DMS79 treated with DMSO at 0.1 percent for 48 hours (cell line): ENCODE measurements around the gene PPFIBP1.

Source experiments
- DNase-seq: peaks from one replicate; lab custom pipeline; 2025; lab: John Stamatoyannopoulos, UW

Gene PPFIBP1

DNA sequence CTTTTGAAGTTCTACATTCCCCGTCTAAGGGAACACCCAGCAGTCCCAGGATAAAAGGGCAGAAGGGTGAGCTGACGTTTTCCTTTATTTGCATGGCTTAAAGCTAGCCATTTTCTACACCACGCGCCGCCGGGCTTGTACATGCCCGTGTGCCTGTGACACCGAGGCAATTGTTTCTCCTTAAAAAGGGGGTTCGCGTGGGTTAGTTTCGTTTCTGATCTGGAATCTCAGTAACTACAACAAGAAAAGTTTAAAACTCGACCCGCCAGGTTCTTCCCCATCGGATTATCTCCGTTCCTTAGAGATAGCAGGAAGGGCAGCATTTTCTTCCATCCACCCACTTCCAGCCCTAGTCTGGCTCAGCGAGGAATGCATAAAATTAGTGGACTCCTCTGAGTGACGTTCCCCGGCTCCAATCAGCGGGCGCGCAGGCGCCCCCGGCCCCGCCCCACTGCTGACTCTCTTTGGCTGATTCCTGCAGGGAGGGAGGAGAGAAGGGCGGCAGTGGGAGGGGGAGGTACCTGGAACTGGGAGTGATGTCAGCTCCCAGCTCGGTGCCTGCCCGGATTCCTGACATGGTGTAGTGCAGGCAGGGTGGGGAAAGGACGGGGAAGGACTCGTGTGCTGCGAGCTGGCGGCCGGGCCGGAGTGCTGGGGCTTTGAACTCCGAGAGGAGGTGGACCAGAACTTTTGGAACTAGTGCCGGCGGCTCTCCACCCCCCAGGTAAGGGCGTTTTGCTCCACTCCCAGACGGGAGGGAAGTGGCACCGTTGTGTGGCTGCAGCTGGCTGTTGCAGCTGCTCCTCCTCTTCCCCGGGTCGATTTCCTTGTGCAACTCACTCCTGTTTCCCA, at the start of gene PPFIBP1:
Gene PPFIBP1, plus strand, starts transcription at position 565 of the 852 bp plus-strand sequence. CDS start 109,191 bp downstream, outside the sequence.
- peak; percentile 91 for DNase-seq

DNA sequence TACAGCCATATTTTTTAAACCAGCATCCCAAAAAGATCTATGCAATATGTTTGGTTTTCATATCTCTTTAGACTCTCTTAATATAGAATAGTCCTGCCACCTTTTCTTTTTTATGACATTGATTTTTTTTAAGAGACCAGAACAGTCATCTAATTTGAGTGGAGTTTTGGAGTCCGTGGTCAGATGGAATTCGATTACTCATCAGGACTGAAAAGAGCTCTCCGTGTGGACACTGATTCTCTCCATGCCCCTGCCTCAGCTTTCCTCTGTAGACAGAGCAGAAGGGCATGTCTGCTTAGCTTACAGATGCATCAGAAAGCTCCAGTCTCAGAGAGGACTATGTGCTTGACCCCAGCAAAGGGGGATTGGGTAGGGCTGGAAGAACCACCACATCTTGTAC, 49.7 kb upstream of the PPFIBP1 start:
- no peak for DNase-seq

- no peak for DNase-seq
Measured at GRCh38 chr12:27477049-27477448, 47.0 kb upstream of the PPFIBP1 start.

DNA sequence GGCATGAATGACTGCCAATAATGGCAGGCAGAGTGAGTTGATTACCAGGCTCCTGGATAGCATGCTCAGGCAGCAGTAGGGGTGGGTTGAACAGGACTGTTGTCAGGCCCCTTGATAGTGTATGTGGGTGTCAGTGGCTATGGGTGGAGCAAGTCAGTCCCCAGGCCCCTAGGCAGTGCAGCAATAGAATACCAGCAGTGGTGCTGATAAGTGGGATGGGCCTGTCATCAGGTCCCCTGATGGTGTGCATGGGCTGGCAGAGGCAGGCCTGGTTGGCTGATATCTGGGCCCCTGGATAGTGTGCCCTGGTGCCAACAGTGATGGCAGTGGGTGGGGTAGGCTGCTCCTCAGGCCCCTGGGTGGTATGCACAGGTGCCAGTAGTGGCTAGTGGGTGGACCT, 45.1 kb upstream of the PPFIBP1 start:
- DNase-seq = no peak

DNA sequence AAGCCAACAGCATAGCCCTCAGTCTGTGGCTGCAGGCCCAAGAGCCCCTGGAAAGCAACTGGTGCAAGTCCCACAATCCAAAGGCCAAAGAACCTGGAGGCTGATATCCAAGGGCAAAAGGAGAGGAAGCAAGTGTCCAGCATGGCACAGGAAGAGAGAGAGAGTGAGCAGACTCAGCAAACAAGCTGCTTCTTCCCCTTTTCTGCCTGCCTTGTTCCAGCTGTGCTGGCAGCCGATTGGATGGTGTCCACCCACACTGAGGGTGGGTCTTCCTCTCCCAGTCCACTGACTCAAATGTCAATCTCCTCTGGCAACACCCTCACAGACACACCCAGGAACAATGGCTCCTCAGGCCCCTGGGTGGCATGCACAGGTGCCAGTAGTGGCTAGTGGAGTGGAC, 44.0 kb upstream of the PPFIBP1 start:
- DNase-seq = no peak

DNA sequence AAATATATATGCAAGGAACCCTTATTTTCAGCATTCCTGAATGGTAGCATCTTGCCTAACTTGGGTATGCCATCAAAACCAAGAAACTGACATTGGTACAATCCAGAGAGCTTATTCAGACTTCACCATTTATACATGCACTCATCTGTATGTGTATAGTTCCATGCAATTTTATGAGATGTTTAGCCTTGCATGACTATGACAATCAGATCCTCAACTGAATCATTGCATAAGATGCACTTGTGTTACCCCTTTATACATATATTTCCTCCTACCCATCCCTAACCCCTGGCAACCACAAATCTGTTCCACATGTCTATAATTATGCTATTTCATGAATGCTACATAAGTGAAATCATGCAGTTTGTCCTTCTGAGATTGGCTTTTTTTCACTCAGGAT, 37.0 kb upstream of the PPFIBP1 start:
- DNase-seq = no peak

- no peak for DNase-seq
Measured at GRCh38 chr12:27488479-27488878, 35.5 kb upstream of the PPFIBP1 start.

GRCh38 chr12:27491226-27491625, 32.8 kb upstream of the PPFIBP1 start:
- no peak for DNase-seq

GRCh38 chr12:27493260-27493940, 30.6 kb upstream of the PPFIBP1 start:
- no peak for DNase-seq

DNA sequence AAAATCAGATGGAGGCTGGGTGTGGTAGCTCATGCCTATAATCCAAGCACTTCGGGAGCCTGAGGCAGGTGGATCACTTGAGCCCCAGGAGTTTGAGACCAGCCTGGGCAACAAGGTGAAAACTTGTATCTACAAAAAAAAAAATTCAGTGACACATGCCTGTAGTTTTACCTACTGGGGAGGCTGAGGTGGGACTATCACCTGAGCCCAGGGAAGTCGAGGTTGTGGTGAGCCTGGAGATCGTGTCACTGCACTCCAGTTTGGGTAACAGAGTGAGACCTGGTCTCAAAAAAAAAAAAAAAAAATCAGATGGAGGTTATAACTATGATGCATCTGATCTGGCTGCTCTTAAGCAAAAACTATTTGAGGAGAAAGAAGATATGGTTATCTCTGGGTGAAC, 26.6 kb upstream of the PPFIBP1 start:
- no peak for DNase-seq

DNA sequence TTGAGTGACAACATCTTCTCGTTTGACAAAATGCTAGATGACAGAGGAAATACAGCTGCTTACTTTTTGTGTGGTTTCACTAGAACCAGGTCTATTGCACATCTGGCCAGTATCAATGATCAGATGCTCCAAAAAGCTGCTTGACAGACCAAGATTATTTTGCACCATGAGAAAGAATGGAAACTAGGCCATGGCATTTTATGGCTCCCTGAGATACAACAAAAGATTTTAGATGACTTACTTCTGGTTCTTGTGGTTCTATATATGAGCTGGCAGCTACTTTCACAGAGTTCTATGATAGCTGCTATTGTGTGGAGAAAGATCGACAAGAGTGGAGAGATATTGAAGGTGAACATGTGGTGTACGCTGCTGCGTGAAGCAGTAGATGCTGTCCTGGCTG, 25.9 kb upstream of the PPFIBP1 start:
- DNase-seq = no peak

- no peak for DNase-seq
Measured at GRCh38 chr12:27498761-27499160, 25.2 kb upstream of the PPFIBP1 start.

- DNase-seq = no peak
Measured at GRCh38 chr12:27499377-27499776, 24.6 kb upstream of the PPFIBP1 start.

DNA sequence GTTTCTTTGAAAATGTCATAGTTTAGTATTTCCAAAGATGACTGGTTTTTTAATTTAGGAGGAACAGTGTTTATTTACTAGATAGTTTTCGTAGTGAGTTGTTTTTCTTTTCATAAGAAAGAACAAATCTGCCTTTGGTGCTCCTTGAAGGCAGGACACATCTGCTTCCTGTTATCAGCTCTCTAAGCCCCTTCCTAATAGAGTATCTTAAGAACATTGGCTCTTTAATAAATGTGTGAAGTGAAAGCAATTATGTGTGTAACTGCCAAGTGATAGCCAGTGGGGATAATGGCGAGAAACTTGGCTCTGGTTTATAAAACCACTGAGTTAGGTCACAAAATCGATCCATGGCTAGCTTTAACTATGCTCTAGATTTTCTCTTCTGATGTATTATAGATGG, 23.5 kb upstream of the PPFIBP1 start:
- no peak for DNase-seq

GRCh38 chr12:27502021-27502435, 22.0 kb upstream of the PPFIBP1 start:
- DNase-seq = no peak

DNA sequence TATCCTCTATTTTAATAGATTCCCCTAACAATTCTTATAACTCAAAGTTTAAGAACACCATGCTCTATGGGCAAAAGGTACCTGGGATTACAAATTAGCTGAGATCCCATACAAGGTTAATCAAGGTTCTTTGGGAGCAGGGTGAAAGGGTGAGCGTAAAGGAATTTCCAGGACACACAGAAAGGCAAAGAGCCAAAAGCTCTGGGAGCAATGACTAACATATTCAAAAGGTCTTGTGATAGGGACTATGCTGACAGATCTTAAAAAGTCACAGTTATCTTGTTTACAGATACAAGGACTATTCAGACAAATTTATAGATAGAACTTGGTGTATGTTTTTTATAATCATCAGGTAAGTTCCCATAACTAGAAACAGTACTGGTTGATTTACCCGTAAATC, 19.5 kb upstream of the PPFIBP1 start:
- DNase-seq = no peak

GRCh38 chr12:27505109-27505508, 18.9 kb upstream of the PPFIBP1 start:
- DNase-seq = no peak

GRCh38 chr12:27505761-27506160, 18.2 kb upstream of the PPFIBP1 start:
- no peak for DNase-seq

DNA sequence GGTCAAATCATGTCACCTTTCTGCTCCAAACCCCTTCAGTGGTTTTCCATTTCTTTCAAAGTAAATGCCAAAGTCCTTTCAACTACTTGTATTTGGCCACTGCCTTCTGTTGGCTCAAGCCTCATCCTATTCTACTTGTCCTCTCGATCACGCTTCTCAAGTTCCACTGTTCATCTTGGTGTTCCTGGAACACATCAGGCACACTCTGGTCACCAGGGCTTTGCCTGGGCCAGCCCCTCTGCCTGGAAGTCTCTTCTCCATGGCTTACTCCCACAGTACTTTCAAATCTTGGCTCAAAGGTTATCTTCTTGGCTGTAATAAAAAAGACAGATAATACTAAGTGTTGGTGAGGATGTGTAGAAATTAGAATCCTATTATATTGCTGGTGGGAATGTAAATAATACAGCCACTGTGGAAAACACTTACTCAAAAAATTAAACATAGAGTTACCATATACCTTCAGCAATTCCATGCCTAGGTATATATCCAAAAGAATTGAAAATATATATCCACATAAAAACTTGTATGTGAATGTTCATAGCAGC, 17.3 kb upstream of the PPFIBP1 start:
- DNase-seq = no peak

DNA sequence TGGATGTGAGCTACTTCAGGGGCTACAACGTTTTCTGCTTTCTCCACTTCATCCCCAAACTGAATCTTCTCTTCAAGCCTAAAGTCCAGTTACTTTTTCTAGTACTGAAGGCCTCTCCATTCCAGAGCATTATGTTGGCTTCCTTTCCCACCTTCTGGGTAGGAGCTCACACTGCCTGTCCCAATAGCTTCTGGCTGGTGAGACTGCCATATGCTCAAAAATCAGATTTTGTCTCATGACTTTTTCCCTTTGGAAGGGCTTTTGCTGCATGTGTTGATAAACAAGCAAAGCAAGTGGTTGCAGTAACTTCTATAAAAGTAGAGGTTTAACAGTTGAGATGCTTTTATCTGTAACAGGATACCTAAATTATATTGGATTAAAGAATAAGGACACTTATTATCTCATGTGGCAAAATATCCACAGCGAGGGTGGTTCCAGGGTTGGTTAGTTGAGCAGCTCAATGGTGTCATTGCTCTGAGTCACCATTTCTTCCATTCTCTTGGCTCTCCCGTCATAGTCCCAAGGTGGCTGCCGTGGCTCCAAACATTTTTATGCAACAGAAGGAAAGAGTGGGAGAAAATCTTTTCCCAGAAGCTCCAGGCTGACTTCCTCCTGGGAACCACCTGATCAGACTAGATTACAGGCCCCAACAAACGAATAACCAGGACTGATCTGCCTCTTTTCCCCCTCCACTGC, 15.1 kb upstream of the PPFIBP1 start:
- DNase-seq = no peak

DNA sequence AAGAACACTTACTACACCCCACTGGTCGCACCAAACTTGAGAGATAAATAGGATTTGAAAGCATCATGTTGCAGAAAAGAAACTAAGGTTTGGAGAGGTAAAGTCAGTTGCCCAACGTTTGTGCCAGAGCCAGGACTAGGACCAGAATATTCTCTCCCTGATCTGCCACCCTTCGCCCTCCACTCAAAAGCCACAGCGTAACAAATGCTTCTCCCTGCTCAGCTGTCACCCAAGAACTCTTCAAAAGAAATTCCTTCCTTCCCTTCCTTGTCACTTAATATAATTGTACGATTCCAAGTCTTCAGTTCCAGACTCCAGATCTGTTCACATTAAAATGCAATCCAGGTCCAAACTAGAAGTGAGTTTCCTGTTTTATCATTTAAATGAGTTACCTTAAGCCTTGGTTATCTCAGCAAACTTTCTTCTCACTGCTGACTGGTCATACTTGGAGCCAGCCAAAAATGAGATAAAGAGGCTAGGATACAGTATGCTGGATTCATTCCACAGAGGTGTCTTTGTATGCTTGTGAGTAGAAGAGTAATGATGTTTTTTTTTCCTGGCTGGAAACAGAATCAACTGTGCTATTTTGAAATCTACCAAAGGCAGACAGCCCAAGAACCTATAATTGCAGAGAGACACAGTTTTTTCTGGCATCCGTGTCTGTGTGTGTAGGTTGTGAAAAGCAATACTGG, 12.8 kb upstream of the PPFIBP1 start:
- DNase-seq = no peak

- no peak for DNase-seq
Measured at GRCh38 chr12:27511723-27512045, 12.3 kb upstream of the PPFIBP1 start.
